H9 (cell line): ENCODE results near the gene LDLRAD4. TPM values are rescaled to one million over a fixed set of nuclear protein-coding genes. Genes with fewer than 3 reads are reported as not detected.

Experiments
- DNase-seq: peaks from one replicate; pipeline ENCODE4 v3.0.0-alpha.2; 2017
- H2AFZ ChIP-seq: one replicate; pipeline ENCODE4 v1.6.1; 2013; ENCODE audit warnings: mild to moderate bottlenecking, low read length, control low read depth, moderate library complexity
- H2AK5ac ChIP-seq: 2 replicates; pipeline ENCODE4 v1.6.1; 2013; ENCODE audit warnings: low read length, control low read depth, mixed read lengths; ENCODE audit not compliant: insufficient read length
- H2BK120ac ChIP-seq: one replicate; pipeline ENCODE4 v1.6.1; 2013; ENCODE audit warnings: low read depth, mild to moderate bottlenecking, low read length, control low read depth, inconsistent platforms; ENCODE audit not compliant: poor library complexity, severe bottlenecking
- H2BK12ac ChIP-seq: 2 replicates; pipeline ENCODE4 v1.6.1; 2013; ENCODE audit warnings: low read length, control low read depth, mixed read lengths, low read depth; ENCODE audit not compliant: insufficient read length
- H2BK15ac ChIP-seq: 2 replicates; pipeline ENCODE4 v1.6.1; 2013; ENCODE audit warnings: low read depth, low read length, control low read depth
- H2BK20ac ChIP-seq: one replicate; pipeline ENCODE4 v1.6.1; 2013; ENCODE audit warnings: low read depth, mild to moderate bottlenecking, low read length, control low read depth, inconsistent platforms; ENCODE audit not compliant: poor library complexity, severe bottlenecking
- H2BK5ac ChIP-seq: 2 replicates; pipeline ENCODE4 v1.6.1; 2013; ENCODE audit warnings: low read length, control low read depth, mixed read lengths; ENCODE audit not compliant: insufficient read length
- H3K14ac ChIP-seq: 2 replicates; pipeline ENCODE4 v1.6.1; 2013; ENCODE audit warnings: low read length, control low read depth; ENCODE audit not compliant: insufficient read depth
- H3K18ac ChIP-seq: 2 replicates; pipeline ENCODE4 v1.6.1; 2013; ENCODE audit warnings: low read depth, mild to moderate bottlenecking, mixed read lengths, low read length, control low read depth; ENCODE audit not compliant: insufficient read length
- H3K23ac ChIP-seq: 2 replicates; pipeline ENCODE4 v1.6.1; 2013; ENCODE audit warnings: low read length, control low read depth, mixed read lengths, low read depth; ENCODE audit not compliant: insufficient read length
- H3K23me2 ChIP-seq: 2 replicates; pipeline ENCODE4 v1.6.1; 2013; ENCODE audit warnings: low read depth, mild to moderate bottlenecking, mixed read lengths, low read length, control low read depth; ENCODE audit not compliant: insufficient read length, poor library complexity, severe bottlenecking
- H3K27ac ChIP-seq: 2 replicates; pipeline ENCODE4 v1.5.1; 2013; ENCODE audit warnings: low read length, control low read depth, mixed read lengths, low read depth; ENCODE audit not compliant: insufficient read length
- H3K27me3 ChIP-seq: 2 replicates; pipeline ENCODE4 v1.6.1; 2013; ENCODE audit warnings: low read length, control low read depth, inconsistent platforms; ENCODE audit not compliant: insufficient read depth
- H3K4ac ChIP-seq: 2 replicates; pipeline ENCODE4 v1.6.1; 2013; ENCODE audit warnings: low read depth, mild to moderate bottlenecking, control low read depth, inconsistent platforms, low read length, moderate library complexity
- H3K4me1 ChIP-seq: 2 replicates; pipeline ENCODE4 v1.6.1; 2013; ENCODE audit warnings: low read length, control low read depth, inconsistent platforms; ENCODE audit not compliant: insufficient read depth
- H3K4me2 ChIP-seq: 2 replicates; pipeline ENCODE4 v1.6.1; 2013; ENCODE audit warnings: low read length, control low read depth, mixed read lengths; ENCODE audit not compliant: insufficient read length, insufficient read depth
- H3K56ac ChIP-seq: 2 replicates; pipeline ENCODE4 v1.6.1; 2013; ENCODE audit warnings: low read depth, mild to moderate bottlenecking, mixed read lengths, low read length, control low read depth; ENCODE audit not compliant: insufficient read length
- H3K79me1 ChIP-seq: 2 replicates; pipeline ENCODE4 v1.6.1; 2013; ENCODE audit warnings: low read depth, mild to moderate bottlenecking, moderate library complexity, low read length, control low read depth, inconsistent platforms; ENCODE audit not compliant: insufficient read depth, poor library complexity, severe bottlenecking
- H3K79me2 ChIP-seq: 2 replicates; pipeline ENCODE4 v1.6.1; 2013; ENCODE audit warnings: low read length, control low read depth, inconsistent platforms; ENCODE audit not compliant: insufficient read depth
- H3K9ac ChIP-seq: 2 replicates; pipeline ENCODE4 v1.6.1; 2013; ENCODE audit warnings: low read length, control low read depth, mixed read lengths; ENCODE audit not compliant: insufficient read length; ENCODE audit errors: extremely low read depth
- H3K9me3 ChIP-seq: one replicate; pipeline ENCODE4 v1.6.1; 2013; ENCODE audit warnings: low read depth, low read length, inconsistent platforms; ENCODE audit not compliant: control insufficient read depth
- H3T11ph ChIP-seq: one replicate; pipeline ENCODE4 v1.6.1; 2013; ENCODE audit warnings: mild to moderate bottlenecking, low read length, control low read depth, inconsistent platforms
- H4K20me1 ChIP-seq: one replicate; pipeline ENCODE4 v1.6.1; 2013; ENCODE audit not compliant: control insufficient read depth, insufficient read length, insufficient read depth
- H4K5ac ChIP-seq: 2 replicates; pipeline ENCODE4 v1.6.1; 2013; ENCODE audit warnings: low read depth, mild to moderate bottlenecking, mixed read lengths, low read length, control low read depth; ENCODE audit not compliant: insufficient read length
- H4K8ac ChIP-seq: replicated peaks from 2 replicates; pipeline ENCODE4 v1.6.1; 2013; ENCODE audit warnings: low read length, control low read depth, mixed read lengths, low read depth; ENCODE audit not compliant: insufficient read length
- H4K91ac ChIP-seq: 2 replicates; pipeline ENCODE4 v1.6.1; 2013; ENCODE audit warnings: low read depth, mild to moderate bottlenecking, moderate library complexity, mixed read lengths, low read length, control low read depth; ENCODE audit not compliant: insufficient read length
- H3K27ac Mint-ChIP-seq, 3 experiments: 2 replicates in 2 of 3; 3 replicates in 1 of 3; pipeline ENCODE4 v1.8.0; 2020 to 2021; ENCODE audit warnings: mixed read lengths in 3 of 3, mild to moderate bottlenecking in 1 of 3, moderate library complexity in 1 of 3
- H3K27me3 Mint-ChIP-seq: 2 replicates; pipeline ENCODE4 v1.8.0; 2021; ENCODE audit warnings: low read depth, mild to moderate bottlenecking, moderate library complexity, mixed read lengths
- H3K36me3 Mint-ChIP-seq, 3 experiments: 2 replicates in 2 of 3; 3 replicates in 1 of 3; pipeline ENCODE4 v1.8.0; 2020 to 2021; ENCODE audit warnings: low read depth in 3 of 3, mixed read lengths in 3 of 3; ENCODE audit not compliant: insufficient read depth in 1 of 3
- H3K4me1 Mint-ChIP-seq, 2 experiments: 2 replicates each; pipeline ENCODE4 v1.8.0; 2020; ENCODE audit warnings: mixed read lengths in 2 of 2
- H3K4me3 Mint-ChIP-seq, 2 experiments: 2 replicates in 1 of 2; 3 replicates in 1 of 2; pipeline ENCODE4 v1.8.0; 2020 to 2021; ENCODE audit warnings: mild to moderate bottlenecking in 2 of 2, mixed read lengths in 2 of 2, moderate library complexity in 1 of 2
- H3K9me3 Mint-ChIP-seq, 2 experiments: 2 replicates in 1 of 2; 3 replicates in 1 of 2; pipeline ENCODE4 v1.8.0; 2020; ENCODE audit warnings: mild to moderate bottlenecking in 2 of 2, mixed read lengths in 2 of 2, moderate library complexity in 1 of 2
- WGBS: extraction: QIAGEN DNeasy Blood & Tissue Kit; methylation state at CpG from one replicate; pipeline ENCODE4 v1.1.7; 2013; ENCODE audit warnings: missing lambda C conversion rate, low lambda C conversion rate, mixed read lengths; ENCODE audit not compliant: insufficient read length; ENCODE audit errors: extremely low coverage; 5-methylcytosine and 5-hydroxymethylcytosine counted together
- total RNA-seq: library from RNA; stranded (reverse); gene quantifications from 2 replicates; pipeline ENCODE4 v1.2.1, GENCODE V29; 2021
- TF ChIP-seq, protein P1 (sequence below): fragments of 200-600 bp; sonication (generic); conservative IDR thresholded peaks from 3 replicates; pipeline ENCODE4 v1.8.0; 2021; ENCODE audit warnings: antibody characterized with exemption, mild to moderate bottlenecking

The LDLRAD4 gene
- total RNA-seq, 1 experiment from 2014 or later = 3.9 TPM

GRCh38 chr18:13180614-13181375 is 37.8 kb upstream of the LDLRAD4 start:
- no peak overlapping the region for H3K14ac ChIP-seq
- no peak overlapping the region for H4K91ac ChIP-seq
- no CpG with 5 or more reads among the region's 6 CpGs for WGBS
- no peak overlapping the region for H3K23ac ChIP-seq
- Mint-ChIP-seq H3K4me3 (no peak overlapping the region), H3K9me3 (peaks cover 12% of the 10 kb centered on the region in 2 experiments; a peak in 2 of 5 replicates), H3K27ac (peak overlapping the region; percentile 21 to 86 (median 38); a peak in 5 of 7 replicates), H3K27me3 (peaks cover 5% of the 10 kb centered on the region), H3K4me1 (peaks cover 24% of the 10 kb centered on the region in 2 experiments), H3K36me3 (peaks cover 0 to 3% (median 0%) of the 10 kb centered on the region in 3 experiments; a peak in 1 of 7 replicates)
- H3K27ac ChIP-seq = no peak overlapping the region
- no peak overlapping the region for H2BK12ac ChIP-seq
- no peak overlapping the region for H2BK20ac ChIP-seq
- 0 out of 2 replicates have a peak, but pooled peaks cover 3% of the 10 kb centered on the region for H3K4me1 ChIP-seq
- H4K5ac ChIP-seq = no peak overlapping the region
- H2BK120ac ChIP-seq = no peak overlapping the region
- H4K20me1 ChIP-seq = no peaks in the 10 kb centered on the region
- H3K18ac ChIP-seq = no peak overlapping the region
- no peaks in the 10 kb centered on the region for H3K23me2 ChIP-seq
- no peak overlapping the region for H4K8ac ChIP-seq
- no peaks in the 10 kb centered on the region for H3K79me1 ChIP-seq
- no peaks in the 10 kb centered on the region for H3K79me2 ChIP-seq
- H3T11ph ChIP-seq = no peak overlapping the region
- no peak overlapping the region for H2BK5ac ChIP-seq
- no peaks in the 10 kb centered on the region for H3K9me3 ChIP-seq
- no peak overlapping the region for H3K9ac ChIP-seq
- no peaks in the 10 kb centered on the region for H3K27me3 ChIP-seq
- no peak for DNase-seq
- no peak overlapping the region for H3K4ac ChIP-seq
- H3K56ac ChIP-seq = no peak overlapping the region
- no peak overlapping the region for H2BK15ac ChIP-seq
- no peak overlapping the region for H2AFZ ChIP-seq
- H2AK5ac ChIP-seq = no peak overlapping the region
- H3K4me2 ChIP-seq = no peak overlapping the region
- TF ChIP-seq, protein P1, sequence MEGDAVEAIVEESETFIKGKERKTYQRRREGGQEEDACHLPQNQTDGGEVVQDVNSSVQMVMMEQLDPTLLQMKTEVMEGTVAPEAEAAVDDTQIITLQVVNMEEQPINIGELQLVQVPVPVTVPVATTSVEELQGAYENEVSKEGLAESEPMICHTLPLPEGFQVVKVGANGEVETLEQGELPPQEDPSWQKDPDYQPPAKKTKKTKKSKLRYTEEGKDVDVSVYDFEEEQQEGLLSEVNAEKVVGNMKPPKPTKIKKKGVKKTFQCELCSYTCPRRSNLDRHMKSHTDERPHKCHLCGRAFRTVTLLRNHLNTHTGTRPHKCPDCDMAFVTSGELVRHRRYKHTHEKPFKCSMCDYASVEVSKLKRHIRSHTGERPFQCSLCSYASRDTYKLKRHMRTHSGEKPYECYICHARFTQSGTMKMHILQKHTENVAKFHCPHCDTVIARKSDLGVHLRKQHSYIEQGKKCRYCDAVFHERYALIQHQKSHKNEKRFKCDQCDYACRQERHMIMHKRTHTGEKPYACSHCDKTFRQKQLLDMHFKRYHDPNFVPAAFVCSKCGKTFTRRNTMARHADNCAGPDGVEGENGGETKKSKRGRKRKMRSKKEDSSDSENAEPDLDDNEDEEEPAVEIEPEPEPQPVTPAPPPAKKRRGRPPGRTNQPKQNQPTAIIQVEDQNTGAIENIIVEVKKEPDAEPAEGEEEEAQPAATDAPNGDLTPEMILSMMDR = no peak
